ENCODE results near the gene KRTAP5-3.
"Not testable (repeated sequence)": the region's sequence is repeated elsewhere in the genome, so short reads cannot be mapped to it uniquely, and the experiment has no call there.

Gene KRTAP5-3

DNA sequence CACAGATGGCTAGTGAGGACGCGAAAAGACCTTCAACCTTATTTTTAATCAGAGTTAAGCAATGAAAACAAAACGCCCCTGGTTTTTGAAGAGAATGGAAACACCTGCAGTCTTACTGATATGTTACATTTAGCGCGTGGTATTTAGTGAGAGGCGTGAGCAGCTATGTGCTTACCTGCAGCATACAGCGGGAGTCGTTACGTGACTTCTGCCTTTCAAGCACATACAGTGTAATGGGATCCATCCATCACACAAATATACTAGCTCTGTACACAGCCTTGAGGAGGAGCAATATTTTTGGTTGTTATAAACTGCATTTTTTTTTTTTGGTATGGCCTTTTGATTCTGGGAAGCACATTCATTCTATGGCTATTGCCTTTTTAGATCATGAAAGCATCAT is 15.6 kb downstream of the KRTAP5-3 start:
- in situ Hi-C loops (cut with MboI; ENCODE audit: low pct_unique_long_range_greater_than_20kb, low sequenced_read_pairs), result no loop called here
- DNase-seq, result no peak

DNA sequence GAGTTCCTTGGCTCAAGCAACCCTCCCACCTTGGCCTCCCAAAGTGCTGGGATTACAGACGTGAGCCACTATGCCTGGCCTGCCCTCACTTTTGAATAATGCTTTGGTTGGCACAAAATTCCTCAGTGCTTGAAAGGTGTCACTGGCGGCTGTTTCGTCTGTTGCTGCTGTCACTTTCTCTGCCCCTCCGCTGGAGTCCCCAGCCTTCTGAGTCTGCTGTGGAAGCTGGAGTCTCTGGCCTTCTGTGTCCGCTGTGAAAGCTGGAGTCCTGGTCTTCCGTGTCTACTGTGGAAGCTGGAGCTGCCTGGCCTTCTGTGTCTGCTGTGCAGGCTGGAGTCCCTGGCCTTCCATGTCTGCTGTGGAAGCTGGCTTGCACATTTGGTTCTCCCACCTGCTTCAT is 18.3 kb downstream of the KRTAP5-3 start:
- in situ Hi-C loops (cut with MboI; ENCODE audit: low pct_unique_long_range_greater_than_20kb, low sequenced_read_pairs), result no loop called here
- no peak for DNase-seq

DNA sequence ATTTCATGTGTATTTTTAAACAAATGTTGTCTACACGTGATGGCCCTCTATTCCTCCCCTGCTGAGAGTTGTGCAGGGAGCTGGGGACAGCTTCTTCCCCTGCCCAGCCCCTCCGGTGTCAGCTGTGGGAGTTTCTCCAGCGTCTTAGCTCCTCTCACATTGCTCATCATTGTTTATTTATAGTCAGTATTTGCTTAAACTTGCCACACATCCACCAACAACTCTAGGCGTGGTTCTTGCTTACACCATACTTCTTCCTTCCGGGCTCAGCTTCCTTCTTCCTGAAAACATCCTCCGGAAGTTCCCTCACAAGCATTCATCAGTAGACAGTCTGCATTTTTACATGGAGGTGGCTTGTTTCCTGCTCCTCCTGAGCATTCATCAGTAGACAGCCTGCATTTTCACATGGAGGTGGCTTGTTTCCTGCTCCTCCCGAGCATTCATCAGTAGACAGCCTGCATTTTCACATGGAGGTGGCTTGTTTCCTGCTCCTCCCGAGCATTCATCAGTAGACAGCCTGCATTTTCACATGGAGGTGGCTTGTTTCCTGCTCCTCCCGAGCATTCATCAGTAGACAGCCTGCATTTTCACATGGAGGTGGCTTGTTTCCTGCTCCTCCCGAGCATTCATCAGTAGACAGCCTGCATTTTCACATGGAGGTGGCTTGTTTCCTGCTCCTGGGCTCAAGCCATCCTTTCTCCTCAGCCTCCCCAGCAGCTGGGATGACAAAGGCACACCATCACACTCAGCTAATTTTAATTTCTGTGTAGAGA is 18.9 kb downstream of the KRTAP5-3 start:
- DNase-seq; in situ Hi-C loops (cut with MboI; ENCODE audit: low pct_unique_long_range_greater_than_20kb, low sequenced_read_pairs): not testable (repeated sequence)

DNA sequence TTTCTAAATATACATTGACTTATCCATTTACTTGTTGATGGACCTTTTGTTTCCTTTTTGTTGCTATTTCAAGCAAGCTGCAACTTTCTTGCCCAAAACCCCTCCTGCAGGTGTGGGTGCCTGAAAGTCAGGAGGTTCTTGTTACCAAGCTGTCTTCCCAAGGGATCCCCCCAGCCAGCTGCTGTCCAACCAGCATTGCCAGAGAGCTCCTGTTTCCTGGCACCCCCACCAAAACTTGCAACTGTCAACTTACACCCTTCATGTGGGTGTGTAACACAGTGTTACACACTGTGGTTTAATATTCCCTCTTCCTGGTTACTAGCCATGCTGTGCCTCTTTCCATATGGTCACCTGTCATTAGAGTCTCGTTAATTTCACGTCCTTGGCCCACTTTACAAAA is 21.6 kb downstream of the KRTAP5-3 start:
- in situ Hi-C loops (cut with MboI; ENCODE audit: low pct_unique_long_range_greater_than_20kb, low sequenced_read_pairs), result no loop called here
- no peak for DNase-seq

DNA sequence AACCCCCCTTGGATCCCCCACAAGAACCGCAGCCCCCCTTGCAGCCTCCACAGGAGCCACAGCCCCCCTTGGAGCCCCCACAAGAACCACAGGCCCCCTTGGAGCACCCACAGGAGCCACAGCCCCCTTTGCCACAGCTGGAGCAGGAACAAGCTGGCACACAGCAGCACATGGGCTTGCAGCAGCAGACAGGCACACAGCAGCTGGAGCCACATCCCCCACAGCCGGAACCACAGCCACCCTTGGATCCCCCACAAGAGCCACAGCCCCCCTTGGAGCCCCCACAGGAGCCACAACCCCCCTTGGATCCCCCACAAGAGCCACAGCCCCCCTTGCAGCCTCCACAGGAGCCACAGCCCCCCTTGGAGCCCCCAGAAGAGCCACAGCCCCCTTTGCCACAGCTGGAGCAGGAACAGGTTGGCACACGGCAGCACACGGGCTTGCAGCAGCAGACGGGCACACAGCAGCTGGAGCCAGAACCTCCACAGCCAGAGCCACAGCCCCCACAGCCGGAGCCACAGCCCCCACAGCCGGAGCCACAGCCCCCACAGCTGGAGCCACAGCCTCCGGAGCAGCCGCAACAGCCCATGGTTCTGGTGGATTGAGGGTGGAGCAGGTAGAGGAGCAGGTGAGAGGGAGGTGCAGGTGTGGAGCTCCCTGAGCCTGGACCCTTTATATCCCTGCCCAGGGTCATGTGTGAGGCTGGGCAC is 23.4 kb downstream of the KRTAP5-3 start, which contains the start of gene KRTAP5-1:
Gene KRTAP5-1 (minus strand): TSS at position 623 of the 710 bp plus-strand sequence. CDS start 34 bp downstream, at position 589.
- in situ Hi-C loops (cut with MboI; ENCODE audit: low pct_unique_long_range_greater_than_20kb, low sequenced_read_pairs); DNase-seq: not testable (repeated sequence)

DNA sequence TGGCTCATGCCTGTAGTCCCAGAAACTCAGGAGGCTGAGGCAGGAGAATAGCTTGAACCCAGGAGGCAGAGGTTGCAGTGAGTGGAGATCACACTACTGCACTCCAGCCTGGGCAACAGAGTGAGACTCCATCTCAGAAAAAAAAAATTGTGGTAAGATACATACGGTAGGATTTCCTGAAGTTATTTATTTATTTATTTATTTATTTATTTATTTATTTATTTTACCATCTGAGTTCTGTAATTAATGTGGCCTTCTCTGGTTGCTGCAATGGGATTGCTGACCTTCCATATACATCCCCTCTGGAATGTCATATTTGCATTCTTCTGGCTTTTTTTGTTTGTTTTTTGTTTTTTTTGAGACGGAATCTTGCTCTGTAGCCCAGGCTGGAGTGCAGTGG is 25.4 kb downstream of the KRTAP5-3 start:
- in situ Hi-C loops (cut with MboI; ENCODE audit: low pct_unique_long_range_greater_than_20kb, low sequenced_read_pairs); DNase-seq: not testable (repeated sequence)

DNA sequence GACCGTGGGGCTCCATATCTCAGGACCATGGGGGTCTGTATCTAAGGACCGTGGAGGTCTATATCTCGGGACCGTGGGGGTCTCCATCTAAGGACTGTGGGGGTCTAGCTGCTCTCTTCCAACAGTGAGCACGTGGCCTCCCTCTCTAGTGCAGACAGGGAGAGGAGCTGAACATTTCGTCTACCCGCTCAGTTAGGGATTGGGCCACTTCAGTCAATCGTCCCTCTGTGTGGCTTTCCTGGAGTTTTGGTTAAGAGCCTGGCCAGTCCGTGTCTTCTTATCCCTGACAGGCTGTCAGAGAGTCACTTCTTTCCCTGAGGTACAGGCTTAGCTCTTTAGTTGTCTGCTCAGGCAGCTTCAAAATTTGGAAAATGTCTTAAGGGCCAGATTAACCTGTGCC is 26.3 kb downstream of the KRTAP5-3 start:
- no peak for DNase-seq
- in situ Hi-C loops (cut with MboI; ENCODE audit: low pct_unique_long_range_greater_than_20kb, low sequenced_read_pairs), result no loop called here

DNA sequence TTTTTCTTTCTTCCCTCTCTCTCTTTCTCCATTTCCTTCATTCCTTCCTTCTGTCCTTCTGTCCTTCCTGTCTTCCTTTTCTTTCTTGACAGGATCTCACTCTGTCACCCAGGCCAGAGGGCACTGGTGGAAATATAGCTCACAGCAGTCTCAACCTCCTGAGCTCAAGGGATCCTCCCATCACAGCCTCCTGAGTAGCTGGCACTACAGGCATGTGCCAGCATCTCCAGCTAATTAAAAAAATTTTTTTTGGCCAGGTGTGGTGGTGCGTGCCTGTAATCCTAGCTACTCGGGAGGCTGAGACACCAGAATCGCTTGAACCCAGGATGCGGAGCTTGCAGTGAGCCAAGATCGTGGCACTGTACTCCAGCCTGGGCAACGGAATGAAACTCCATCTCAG is 31.4 kb downstream of the KRTAP5-3 start:
- in situ Hi-C loops (cut with MboI; ENCODE audit: low pct_unique_long_range_greater_than_20kb, low sequenced_read_pairs), result no loop called here

DNA sequence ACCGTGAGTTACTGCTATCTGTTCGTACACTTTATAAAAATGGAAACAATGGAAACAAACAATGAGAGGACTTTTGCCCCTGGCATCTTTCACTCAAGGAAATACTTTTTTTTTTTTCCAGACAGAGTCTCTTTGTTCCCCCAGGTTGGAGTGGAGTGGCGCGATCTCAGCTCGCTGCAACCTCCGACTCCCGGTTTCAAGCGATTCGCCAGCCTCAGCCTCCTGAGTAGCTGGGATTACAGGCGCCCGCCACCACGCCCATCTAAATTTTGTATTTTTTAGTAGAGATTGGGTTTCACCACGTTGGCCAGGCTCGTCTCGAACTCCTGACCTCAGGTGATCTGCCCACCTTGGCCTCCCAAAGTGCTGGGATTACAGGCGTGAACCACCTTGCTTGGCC is 32.5 kb downstream of the KRTAP5-3 start:
- in situ Hi-C loops (cut with MboI; ENCODE audit: low pct_unique_long_range_greater_than_20kb, low sequenced_read_pairs); DNase-seq: not testable (repeated sequence)

More for the DNA sequence above, 31.4 kb downstream of the KRTAP5-3 start:
- no peak for DNase-seq

DNA sequence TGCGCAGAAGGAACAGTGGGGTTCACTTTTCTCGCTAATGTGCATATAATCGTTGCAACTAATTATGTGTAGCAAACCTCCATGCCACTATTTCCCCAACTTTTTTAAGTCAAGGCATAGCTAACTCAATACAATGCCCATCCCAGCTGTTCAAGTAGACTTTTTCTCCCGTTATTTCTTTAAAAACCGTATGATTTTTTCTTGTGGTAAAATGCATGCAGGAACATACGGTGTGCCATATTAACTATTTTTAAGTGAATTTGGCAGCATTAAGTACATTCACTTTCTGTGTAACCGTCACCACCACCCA is 33.4 kb downstream of the KRTAP5-3 start:
- in situ Hi-C loops (cut with MboI; ENCODE audit: low pct_unique_long_range_greater_than_20kb, low sequenced_read_pairs), result no loop called here
- no peak for DNase-seq

DNA sequence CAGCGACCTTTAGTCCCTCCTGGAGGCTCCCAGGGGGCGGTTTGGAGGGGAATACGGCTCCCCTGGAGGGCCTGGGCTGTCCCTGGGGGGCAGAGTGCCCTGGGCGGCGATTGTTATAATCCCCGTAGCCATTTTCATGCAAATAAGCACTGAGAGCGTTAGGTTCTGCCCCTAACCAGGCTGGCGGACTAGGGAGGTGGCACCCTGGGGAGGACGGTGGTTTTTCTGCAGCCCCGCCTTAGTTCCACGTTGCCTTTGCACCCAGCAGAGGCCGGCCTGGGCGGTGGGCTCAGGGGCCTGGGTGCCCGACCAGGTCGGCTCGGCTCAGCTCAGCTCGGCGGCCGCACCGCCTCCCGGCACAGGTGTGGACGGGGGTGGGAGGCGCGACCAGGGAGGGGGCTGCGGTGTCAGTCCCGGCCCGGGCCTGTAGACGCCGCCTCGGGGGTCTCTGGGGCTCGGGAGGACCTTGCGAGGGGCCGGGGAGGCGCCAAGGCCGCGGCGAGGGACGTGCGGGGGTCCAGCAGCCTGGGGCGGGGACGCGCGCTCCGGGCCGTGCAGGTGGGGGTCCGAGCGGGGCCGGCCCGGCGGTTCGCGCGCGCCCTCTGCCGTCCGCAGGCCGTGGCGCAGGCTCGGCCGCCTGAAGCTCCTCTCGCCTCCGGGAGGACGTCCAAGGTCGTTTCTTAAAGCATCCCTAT is 33.9 kb downstream of the KRTAP5-3 start:
- in situ Hi-C loops (cut with MboI; ENCODE audit: low pct_unique_long_range_greater_than_20kb, low sequenced_read_pairs), result no loop called here
- DNase-seq, result peak; percentile 56

DNA sequence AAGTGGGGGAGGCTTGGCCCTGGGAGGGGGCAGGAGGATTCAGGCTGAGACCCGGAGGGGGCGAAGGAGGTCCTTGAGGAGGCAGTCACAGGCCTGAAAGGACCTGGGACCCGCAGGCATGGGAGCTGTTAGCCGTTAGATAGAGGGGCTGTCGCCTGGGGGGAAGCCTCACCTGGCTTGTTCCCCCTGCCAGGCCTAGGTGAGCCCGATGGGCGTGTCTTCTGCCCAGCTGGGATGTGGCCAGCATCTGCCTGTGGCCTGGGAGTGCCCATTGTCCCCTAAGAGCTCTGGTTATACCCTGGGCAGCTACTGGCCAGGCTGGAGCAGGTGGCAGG is 34.4 kb downstream of the KRTAP5-3 start:
- DNase-seq, result no peak
- in situ Hi-C loops (cut with MboI; ENCODE audit: low pct_unique_long_range_greater_than_20kb, low sequenced_read_pairs), result no loop called here

DNA sequence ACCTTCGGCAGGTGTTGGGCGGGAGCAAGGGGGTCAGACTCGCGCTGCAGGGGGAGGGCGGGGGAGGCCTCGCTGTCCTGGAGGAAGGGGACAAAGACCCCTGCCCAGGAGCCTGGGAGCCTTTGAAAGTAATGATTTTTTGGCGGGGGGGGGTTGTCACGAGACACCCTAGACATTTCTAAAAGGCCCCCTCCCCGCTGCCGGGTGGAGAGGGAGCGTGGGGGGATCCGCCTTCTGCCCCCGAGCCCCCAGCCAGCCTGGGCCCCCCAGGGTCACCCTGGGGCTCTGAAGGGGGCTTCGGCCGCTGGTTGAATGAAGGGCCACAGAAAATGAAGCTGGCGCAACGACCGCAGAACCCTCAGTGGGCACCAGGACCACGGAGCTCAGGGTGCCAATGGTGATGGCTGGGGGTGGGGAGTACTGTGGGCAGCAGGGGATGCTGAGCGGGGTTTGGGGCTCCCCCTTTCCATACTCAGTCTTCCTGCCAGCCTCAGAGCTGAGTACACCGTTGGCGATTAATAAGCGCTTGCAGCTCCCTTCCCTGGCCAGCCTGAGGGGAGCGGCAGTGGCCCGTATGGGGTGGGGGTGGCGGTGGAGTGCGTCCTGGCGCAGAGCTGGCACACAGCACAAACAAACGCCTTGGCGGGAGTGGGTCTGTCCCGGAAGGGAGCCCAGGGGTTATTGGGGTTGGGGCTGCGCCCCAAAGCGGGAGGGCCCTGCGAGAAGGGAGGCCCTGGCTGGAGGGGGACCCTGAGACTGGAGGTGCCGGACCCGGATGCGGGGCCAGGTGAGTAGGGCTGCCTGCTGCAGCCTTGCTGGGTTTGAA is 35.0 kb downstream of the KRTAP5-3 start:
- in situ Hi-C loops (cut with MboI; ENCODE audit: low pct_unique_long_range_greater_than_20kb, low sequenced_read_pairs), result no loop called here

DNA sequence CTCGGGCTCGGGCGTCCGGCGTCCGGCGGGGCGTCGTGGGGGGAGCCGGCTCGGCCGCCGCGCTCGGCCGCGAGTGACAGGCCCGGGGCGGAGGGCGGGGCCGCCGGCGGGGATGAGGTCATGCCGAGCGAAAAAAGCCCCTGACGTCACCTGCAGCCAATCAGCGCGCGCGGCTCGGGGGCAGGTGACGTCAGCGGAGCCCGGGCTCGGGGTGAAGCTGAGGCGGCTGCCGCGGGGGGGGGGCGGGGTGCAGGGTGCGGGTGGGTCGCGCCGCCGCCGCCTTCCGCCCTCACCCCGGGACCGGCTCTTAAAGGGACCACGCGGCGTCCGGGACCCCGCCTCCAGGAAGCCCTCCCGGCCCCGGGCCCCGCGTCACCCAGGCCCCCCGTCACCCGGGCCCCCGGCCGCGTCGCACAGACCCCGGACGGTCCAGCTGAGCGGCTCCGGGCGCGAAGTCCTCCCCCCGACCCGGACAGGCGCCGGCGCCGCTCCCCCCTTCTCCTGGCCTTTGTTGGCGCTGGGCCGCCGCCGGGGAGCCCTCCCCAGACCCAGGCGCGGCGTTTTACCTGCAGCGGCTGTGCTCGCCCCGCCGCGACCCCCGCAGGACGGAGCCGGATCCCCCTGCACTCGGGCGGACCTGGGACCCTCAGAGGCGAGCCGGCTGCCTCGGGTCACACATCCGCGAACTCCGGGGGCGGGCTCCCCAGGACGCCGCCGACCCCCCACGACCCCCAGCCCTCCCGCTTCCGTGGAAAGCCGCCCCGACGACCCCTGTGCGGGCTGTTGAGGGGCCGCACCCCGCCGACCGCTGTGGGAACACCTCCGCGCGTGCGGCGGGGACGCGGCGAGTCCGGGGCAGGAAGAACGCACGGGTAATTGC is 35.8 kb downstream of the KRTAP5-3 start, which contains the start of gene DUSP8:
Gene DUSP8 (minus strand): TSS at position 75 of the 880 bp plus-strand sequence. CDS start 6,445 bp downstream, outside the sequence.
- DNase-seq, result peak; percentile 71
- in situ Hi-C loops (cut with MboI; ENCODE audit: low pct_unique_long_range_greater_than_20kb, low sequenced_read_pairs), result no loop called here

More for the DNA sequence above, 35.0 kb downstream of the KRTAP5-3 start:
- no peak for DNase-seq

DNA sequence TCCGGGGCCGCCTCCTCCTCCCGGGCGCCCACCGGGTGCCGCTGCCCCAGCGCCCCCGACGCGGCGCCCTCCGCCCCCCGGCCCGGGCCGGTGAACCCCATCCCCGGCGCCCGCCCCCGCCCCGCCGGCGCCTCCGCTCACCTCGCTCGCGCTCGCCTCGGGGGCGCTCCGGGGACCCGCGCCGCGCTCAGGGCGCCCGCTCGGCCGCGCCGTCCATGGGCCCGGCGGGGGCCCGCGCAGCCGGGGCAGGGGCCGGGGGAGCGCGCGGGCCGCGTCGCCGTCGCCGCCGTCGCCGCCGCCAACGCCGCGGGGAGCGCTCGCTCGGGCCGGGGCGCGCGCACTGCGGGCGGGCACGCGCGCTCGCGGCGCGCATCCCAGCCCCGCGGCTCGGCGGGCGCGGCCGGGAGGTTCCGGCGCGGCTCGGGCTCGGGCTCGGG is 36.5 kb downstream of the KRTAP5-3 start:
- in situ Hi-C loops (cut with MboI; ENCODE audit: low pct_unique_long_range_greater_than_20kb, low sequenced_read_pairs), result no loop called here

DNA sequence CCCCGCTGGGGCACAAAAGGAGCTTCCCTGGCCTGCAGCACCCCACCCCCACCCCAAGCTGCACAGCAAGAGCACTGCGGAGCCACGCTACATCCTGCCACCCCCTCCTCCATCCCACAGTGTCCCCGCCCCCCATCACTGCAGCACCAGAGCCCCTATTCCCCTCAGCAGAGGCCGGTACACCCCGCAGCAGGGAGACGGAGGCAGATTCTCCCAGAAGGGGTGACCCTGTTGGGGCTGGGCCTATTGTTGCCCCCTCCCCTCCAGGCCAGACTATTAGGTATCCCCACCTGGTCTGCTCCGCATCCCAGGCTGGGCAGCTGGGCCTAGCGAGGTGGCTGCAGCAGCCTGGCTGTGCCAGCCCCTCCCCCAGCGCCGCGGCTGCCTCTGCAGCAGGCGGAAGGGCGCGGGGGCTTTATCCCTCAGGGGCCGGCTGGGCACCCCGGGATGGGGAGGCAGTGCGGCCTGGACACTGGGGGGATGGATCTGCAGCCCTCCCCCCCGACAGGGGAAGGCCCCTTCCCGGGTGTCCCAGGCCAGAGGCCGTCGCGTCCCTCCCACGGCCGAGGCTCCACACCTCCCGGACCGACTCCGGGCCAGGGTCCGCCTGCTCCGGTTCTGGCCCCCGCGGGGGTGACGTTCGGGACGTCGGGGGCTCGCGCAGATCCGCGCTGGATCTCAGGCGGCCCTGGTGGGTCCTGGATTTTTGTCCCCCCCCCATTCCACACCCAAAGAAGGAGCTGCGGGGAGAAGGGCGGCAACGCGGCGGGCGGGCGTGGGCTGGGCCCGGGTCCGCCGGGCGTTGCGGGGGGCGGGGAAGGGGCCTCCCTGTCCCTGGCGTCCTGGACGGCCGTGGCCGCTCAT is 37.1 kb downstream of the KRTAP5-3 start:
- no peak for DNase-seq
- in situ Hi-C loops (cut with MboI; ENCODE audit: low pct_unique_long_range_greater_than_20kb, low sequenced_read_pairs), result no loop called here

More for the DNA sequence above, 36.5 kb downstream of the KRTAP5-3 start:
- DNase-seq, result no peak

DNA sequence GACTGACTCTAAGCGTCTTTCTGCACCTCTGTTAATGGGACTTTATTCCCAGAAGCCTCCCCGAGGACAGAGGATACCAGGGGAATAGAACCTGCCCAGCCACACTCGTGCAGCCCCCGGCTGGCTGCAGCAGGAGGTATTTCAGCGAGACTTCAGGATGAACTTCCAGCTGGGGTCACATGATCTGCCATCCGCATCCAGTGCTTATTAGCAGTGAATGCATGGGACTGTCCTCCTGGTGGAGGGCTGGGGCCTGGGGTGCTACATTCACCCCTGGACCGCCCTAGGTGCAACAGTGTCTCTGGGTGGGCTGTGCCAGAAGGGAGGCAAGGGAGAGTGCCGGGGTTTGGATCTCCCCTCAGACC is 37.8 kb downstream of the KRTAP5-3 start:
- no peak for DNase-seq
- in situ Hi-C loops (cut with MboI; ENCODE audit: low pct_unique_long_range_greater_than_20kb, low sequenced_read_pairs), result no loop called here
